IMR-90 (cell line): ENCODE results near the gene MAPK8IP3. TPM values are rescaled to one million over a fixed set of nuclear protein-coding genes. Genes with fewer than 3 reads are reported as not detected.

Experiments used
- ATAC-seq: fragments of 200-7000 bp; cut with Tn5 transposase; 2 replicates; pipeline ENCODE4 v1.9.1; 2020; ENCODE audit warnings: low read depth, mild to moderate bottlenecking, moderate library complexity
- BruUV-seq: library from RNA; stranded (reverse); fragments of 400-500 nt; replicated peaks from 2 replicates; lab custom pipeline; 2021; lab: Mats Ljungman, UMichigan
- CTCF ChIA-PET: fragments of 300-600 bp; formaldehyde crosslinking; extraction: SDS; loops from one replicate; lab custom pipeline; 2021; ENCODE audit warnings: antibody characterized with exemption; lab: Yijun Ruan, JAX
- POLR2A ChIA-PET: fragments of 300-600 bp; sonication (Branson Sonifier 250); formaldehyde crosslinking; loops from one replicate; lab custom pipeline; 2022; ENCODE audit warnings: antibody characterized with exemption; ENCODE audit not compliant: unreplicated experiment; lab: Charles Lee
- DNase-seq: peaks from one replicate; pipeline ENCODE4 v3.0.0; 2013
- H2AFZ ChIP-seq: replicated peaks from 2 replicates; pipeline ENCODE3; 2013; ENCODE audit warnings: low read length, mild to moderate bottlenecking; ENCODE audit not compliant: poor library complexity
- H2AK5ac ChIP-seq: 2 replicates; pipeline ENCODE4 v1.6.1; 2013; ENCODE audit warnings: low read depth, low read length, inconsistent platforms
- H2AK9ac ChIP-seq: replicated peaks from 2 replicates; pipeline ENCODE3; 2013; ENCODE audit warnings: mild to moderate bottlenecking, low read depth, low read length, moderate library complexity; ENCODE audit not compliant: poor library complexity
- H2BK120ac ChIP-seq: 2 replicates; pipeline ENCODE4 v1.6.1; 2013; ENCODE audit warnings: low read depth, low read length, inconsistent platforms
- H2BK15ac ChIP-seq: 3 replicates; pipeline ENCODE4 v1.6.1; 2013; ENCODE audit warnings: low read depth, low read length, inconsistent platforms
- H2BK20ac ChIP-seq: 2 replicates; pipeline ENCODE4 v1.6.1; 2013; ENCODE audit warnings: low read depth, mild to moderate bottlenecking, inconsistent platforms, low read length, moderate library complexity
- H2BK5ac ChIP-seq: 2 replicates; pipeline ENCODE4 v1.6.1; 2013; ENCODE audit warnings: mild to moderate bottlenecking, low read depth, low read length, inconsistent platforms; ENCODE audit not compliant: poor library complexity, severe bottlenecking
- H3K14ac ChIP-seq: replicated peaks from 2 replicates; pipeline ENCODE4 v1.6.1; 2013; ENCODE audit warnings: low read depth, low read length, inconsistent platforms
- H3K18ac ChIP-seq: 2 replicates; pipeline ENCODE4 v1.6.1; 2013; ENCODE audit warnings: low read depth, low read length, control low read depth
- H3K23ac ChIP-seq: 2 replicates; pipeline ENCODE4 v1.6.1; 2013; ENCODE audit warnings: low read depth, low read length, inconsistent platforms
- H3K27ac ChIP-seq: 2 replicates; pipeline ENCODE4 v1.5.1; 2013; ENCODE audit warnings: mild to moderate bottlenecking, control low read depth, low read length; ENCODE audit not compliant: insufficient read depth
- H3K27me3 ChIP-seq: 2 replicates; pipeline ENCODE4 v1.6.1; 2013; ENCODE audit warnings: low read length; ENCODE audit not compliant: control insufficient read depth, insufficient read depth
- H3K36me3 ChIP-seq: 2 replicates; pipeline ENCODE4 v1.6.1; 2013; ENCODE audit warnings: low read length, mixed read lengths; ENCODE audit not compliant: control insufficient read depth, insufficient read depth
- H3K4ac ChIP-seq: 2 replicates; pipeline ENCODE4 v1.6.1; 2013; ENCODE audit warnings: low read depth, low read length, inconsistent platforms
- H3K4me1 ChIP-seq: 2 replicates; pipeline ENCODE4 v1.6.1; 2013; ENCODE audit warnings: low read length, mixed read lengths; ENCODE audit not compliant: control insufficient read depth, insufficient read depth
- H3K4me2 ChIP-seq: 2 replicates; pipeline ENCODE4 v1.6.1; 2013; ENCODE audit warnings: low read depth, mild to moderate bottlenecking, control low read depth, low read length, moderate library complexity
- H3K4me3 ChIP-seq: 2 replicates; pipeline ENCODE4 v1.5.1; 2013; ENCODE audit warnings: low read depth, mild to moderate bottlenecking, control low read depth, low read length, moderate library complexity; ENCODE audit not compliant: insufficient read depth
- H3K56ac ChIP-seq: 2 replicates; pipeline ENCODE4 v1.6.1; 2013; ENCODE audit warnings: low read length, inconsistent platforms; ENCODE audit not compliant: insufficient read depth; ENCODE audit errors: extremely low read depth
- H3K79me1 ChIP-seq, 2 experiments: 2 replicates each; pipeline ENCODE4 v1.6.1; 2013; ENCODE audit warnings: low read length in 2 of 2, inconsistent platforms in 1 of 2, low read depth in 1 of 2
- H3K9ac ChIP-seq: 2 replicates; pipeline ENCODE4 v1.6.1; 2013; ENCODE audit warnings: low read depth, low read length, control low read depth
- H3K9me1 ChIP-seq: 2 replicates; pipeline ENCODE4 v1.6.1; 2013; ENCODE audit warnings: low read length, inconsistent platforms; ENCODE audit not compliant: insufficient read depth
- H3K9me3 ChIP-seq: 2 replicates; pipeline ENCODE4 v1.6.1; 2013; ENCODE audit warnings: low read length; ENCODE audit not compliant: control insufficient read depth, insufficient read depth
- H4K20me1 ChIP-seq: 2 replicates; pipeline ENCODE4 v1.6.1; 2013; ENCODE audit warnings: low read length, inconsistent platforms; ENCODE audit not compliant: insufficient read depth
- H4K5ac ChIP-seq: 2 replicates; pipeline ENCODE4 v1.6.1; 2013; ENCODE audit warnings: mild to moderate bottlenecking, low read depth, low read length, control low read depth
- H4K8ac ChIP-seq, 2 experiments: 2 replicates each; pipeline ENCODE4 v1.6.1; 2013; ENCODE audit warnings: low read depth in 2 of 2, low read length in 2 of 2, control low read depth in 1 of 2, inconsistent platforms in 1 of 2
- H4K91ac ChIP-seq: 2 replicates; pipeline ENCODE4 v1.6.1; 2013; ENCODE audit warnings: low read depth, low read length, inconsistent platforms; ENCODE audit not compliant: insufficient read depth
- RAD21 ChIP-seq: IDR thresholded peaks from 2 replicates; pipeline ENCODE4 v1.6.1; 2012; ENCODE audit warnings: low read length, improper control_type of control experiment
- RCOR1 ChIP-seq: IDR thresholded peaks from 2 replicates; pipeline ENCODE4 v1.6.1; 2012; ENCODE audit warnings: mild to moderate bottlenecking, low read length, improper control_type of control experiment; ENCODE audit not compliant: insufficient replicate concordance
- WGBS, 2 experiments: methylation state at CpG; one replicate each; pipeline versions ENCODE4 v1.1.5 to v1.1.7; 2013; ENCODE audit warnings: missing lambda C conversion rate in 2 of 2; ENCODE audit not compliant: insufficient read length in 1 of 2; ENCODE audit errors: extremely low coverage in 2 of 2; 5-methylcytosine and 5-hydroxymethylcytosine counted together
- dilution Hi-C: fragments of 300-500 bp; cut with HindIII; formaldehyde crosslinking; loops from one replicate; pipeline ENCODE4 v1.14.3; 2018; ENCODE audit warnings: low sequenced_read_pairs; ENCODE audit not compliant: unreplicated experiment
- in situ Hi-C: fragments of 300-500 bp; cut with MboI; formaldehyde crosslinking; loops from 3 replicates; pipeline ENCODE4 v1.14.3; 2019; ENCODE audit warnings: low sequenced_read_pairs, inconsistent platforms, mixed read lengths
- intact Hi-C: fragments of 100-400 bp; cut with micrococcal nuclease; formaldehyde crosslinking; loops from 2 replicates; pipeline ENCODE4 v1.10.0; 2022
- polyA plus RNA-seq, 3 experiments: library from polyadenylated mRNA; depleted of rRNA; stranded (reverse); fragments of >200 nt; gene quantifications; 2 replicates each; pipeline ENCODE4 v1.2.3, GENCODE V29; 2012; ENCODE audit warnings: low replicate concordance in 1 of 3
- total RNA-seq: library from RNA; depleted of rRNA; stranded (reverse); fragments of >200 nt; gene quantifications from 2 replicates; pipeline ENCODE4 v1.2.3, GENCODE V29; 2012

Gene MAPK8IP3
- total and polyA plus RNA-seq, 2 of the 4 experiments (the other 2 are of a cell fraction), result 17.0 to 69.1 TPM

GRCh38 chr16:1713933-1714332, 7.9 kb downstream of the MAPK8IP3 start:
- H3K56ac ChIP-seq, result no peak overlapping the region
- H3K27ac ChIP-seq, result no peak overlapping the region
- in situ Hi-C loops (loop anchor here (5.0 kb wide), 1 partner anchor 48 kb away; no protein-coding TSS in a partner anchor), intact Hi-C loops (no loop called here), dilution Hi-C loops (no loop called here)
- H3K14ac ChIP-seq, result no peak overlapping the region
- H4K20me1 ChIP-seq, result peaks cover 75% of the 10 kb centered on the region
- H3K79me1 ChIP-seq, result peaks cover 24 to 79% of the 10 kb centered on the region in 2 experiments
- no peaks in the 10 kb centered on the region for H3K36me3 ChIP-seq
- peaks cover 8% of the 10 kb centered on the region for H3K4me1 ChIP-seq
- no peaks in the 10 kb centered on the region for H3K9me3 ChIP-seq
- no peak overlapping the region for H4K5ac ChIP-seq
- no peak overlapping the region for H3K4me2 ChIP-seq
- no peak overlapping the region for H3K23ac ChIP-seq
- no TSS peak for BruUV-seq
- H2AK9ac ChIP-seq, result no peak overlapping the region
- WGBS, 2 experiments, result 80% methylated on average over 5 of the region's 14 CpGs; no CpG with 5 or more reads in 1 of the 2 experiments
- H3K4ac ChIP-seq, result no peak overlapping the region
- H2BK20ac ChIP-seq, result no peak overlapping the region
- ATAC-seq (no peak), DNase-seq (no peak)
- CTCF ChIA-PET, result no interaction called here
- H3K4me3 ChIP-seq, result no peak overlapping the region
- H3K27me3 ChIP-seq, result no peaks in the 10 kb centered on the region
- no peak overlapping the region for H3K9ac ChIP-seq
- peaks cover 31% of the 10 kb centered on the region for H3K9me1 ChIP-seq
- no peak overlapping the region for H2BK15ac ChIP-seq
- H4K91ac ChIP-seq, result no peak overlapping the region
- no peak overlapping the region for H2AFZ ChIP-seq
- H2AK5ac ChIP-seq, result no peak overlapping the region
- TF ChIP-seq RAD21, result no peak
- no peak for TF ChIP-seq RCOR1
- POLR2A ChIA-PET, result no interaction called here
- no peak overlapping the region for H2BK120ac ChIP-seq
- no peak overlapping the region for H2BK5ac ChIP-seq
- H3K18ac ChIP-seq, result no peak overlapping the region
- H4K8ac ChIP-seq, result no peak overlapping the region
